Fibroblast of pulmonary artery (primary cell): ENCODE data around the gene SORCS2.

Source experiments
- DNase-seq: peaks from one replicate; pipeline ENCODE4 v3.0.0-alpha.2; 2010; ENCODE audit warnings: low read depth
- H3K4me3 ChIP-seq: replicated peaks from 2 replicates; pipeline ENCODE4 v1.5.1; 2011; ENCODE audit warnings: low read depth, mild to moderate bottlenecking, control low read depth, low read length, moderate library complexity
- TF ChIP-seq, protein P1 (sequence below): IDR thresholded peaks from 2 replicates; pipeline ENCODE4 v1.5.1; 2011; ENCODE audit warnings: mild to moderate bottlenecking, control low read depth, low read length, inconsistent platforms; ENCODE audit errors: missing control alignments

Gene SORCS2

DNA sequence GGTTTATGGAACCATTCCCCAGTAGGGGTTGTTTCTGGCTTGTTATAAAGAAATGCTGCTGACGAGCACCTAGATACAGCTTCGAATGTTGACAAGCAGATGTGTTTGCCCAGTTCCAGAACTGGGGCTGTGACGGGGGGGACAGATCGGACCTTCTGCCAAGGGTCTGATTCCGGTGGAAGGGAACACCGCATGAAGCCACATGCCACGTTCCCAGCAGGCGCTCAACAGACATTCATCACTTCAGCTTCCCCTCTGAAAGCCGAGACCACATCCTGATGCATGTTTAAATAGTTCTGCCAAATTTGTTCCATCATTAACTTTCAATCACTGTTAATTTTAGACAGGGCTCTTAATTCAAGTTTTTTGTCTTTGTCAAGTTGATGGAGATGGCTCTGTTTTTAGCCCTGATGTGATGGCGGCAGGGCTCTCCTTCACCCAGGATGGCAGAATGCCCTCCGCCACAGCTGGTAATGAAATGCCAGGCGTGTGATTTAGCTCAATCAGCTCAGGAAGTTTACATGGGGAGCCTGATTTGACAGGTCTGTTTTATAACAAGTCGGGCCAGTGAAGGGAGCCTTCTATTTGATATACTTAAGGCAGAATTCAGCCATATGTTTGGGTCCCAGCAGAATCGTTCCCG is 185.0 kb downstream of the SORCS2 start:
- TF ChIP-seq, protein P1, sequence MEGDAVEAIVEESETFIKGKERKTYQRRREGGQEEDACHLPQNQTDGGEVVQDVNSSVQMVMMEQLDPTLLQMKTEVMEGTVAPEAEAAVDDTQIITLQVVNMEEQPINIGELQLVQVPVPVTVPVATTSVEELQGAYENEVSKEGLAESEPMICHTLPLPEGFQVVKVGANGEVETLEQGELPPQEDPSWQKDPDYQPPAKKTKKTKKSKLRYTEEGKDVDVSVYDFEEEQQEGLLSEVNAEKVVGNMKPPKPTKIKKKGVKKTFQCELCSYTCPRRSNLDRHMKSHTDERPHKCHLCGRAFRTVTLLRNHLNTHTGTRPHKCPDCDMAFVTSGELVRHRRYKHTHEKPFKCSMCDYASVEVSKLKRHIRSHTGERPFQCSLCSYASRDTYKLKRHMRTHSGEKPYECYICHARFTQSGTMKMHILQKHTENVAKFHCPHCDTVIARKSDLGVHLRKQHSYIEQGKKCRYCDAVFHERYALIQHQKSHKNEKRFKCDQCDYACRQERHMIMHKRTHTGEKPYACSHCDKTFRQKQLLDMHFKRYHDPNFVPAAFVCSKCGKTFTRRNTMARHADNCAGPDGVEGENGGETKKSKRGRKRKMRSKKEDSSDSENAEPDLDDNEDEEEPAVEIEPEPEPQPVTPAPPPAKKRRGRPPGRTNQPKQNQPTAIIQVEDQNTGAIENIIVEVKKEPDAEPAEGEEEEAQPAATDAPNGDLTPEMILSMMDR, result no peak
- DNase-seq, result no peak
- H3K4me3 ChIP-seq, result no peak overlapping the region

DNA sequence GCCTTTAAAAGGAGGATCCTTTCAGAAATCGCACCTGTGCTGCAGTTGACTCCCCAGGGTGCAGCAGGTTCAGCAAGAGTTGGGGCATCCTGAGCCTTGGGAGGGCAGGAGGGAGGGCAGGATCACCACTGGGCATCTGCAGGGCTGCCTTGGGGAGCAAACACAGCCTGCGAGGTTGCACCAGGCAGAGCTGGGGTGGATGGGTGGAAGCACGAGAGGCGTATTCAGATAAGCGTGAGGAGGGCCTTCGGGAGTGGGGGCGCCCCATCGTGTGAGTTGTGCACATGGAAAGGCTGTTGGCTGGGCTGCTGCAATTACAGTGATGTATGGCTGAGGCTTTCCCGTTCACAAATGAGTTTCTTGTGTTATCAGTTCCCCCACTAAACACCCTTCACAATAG is 186.8 kb downstream of the SORCS2 start:
- TF ChIP-seq, protein P1, result no peak
- no peak overlapping the region for H3K4me3 ChIP-seq
- no peak for DNase-seq

- TF ChIP-seq, protein P1, result no peak
- no peak overlapping the region for H3K4me3 ChIP-seq
- DNase-seq, result no peak
Measured at GRCh38 chr4:7379719-7380118, 187.4 kb downstream of the SORCS2 start.

DNA sequence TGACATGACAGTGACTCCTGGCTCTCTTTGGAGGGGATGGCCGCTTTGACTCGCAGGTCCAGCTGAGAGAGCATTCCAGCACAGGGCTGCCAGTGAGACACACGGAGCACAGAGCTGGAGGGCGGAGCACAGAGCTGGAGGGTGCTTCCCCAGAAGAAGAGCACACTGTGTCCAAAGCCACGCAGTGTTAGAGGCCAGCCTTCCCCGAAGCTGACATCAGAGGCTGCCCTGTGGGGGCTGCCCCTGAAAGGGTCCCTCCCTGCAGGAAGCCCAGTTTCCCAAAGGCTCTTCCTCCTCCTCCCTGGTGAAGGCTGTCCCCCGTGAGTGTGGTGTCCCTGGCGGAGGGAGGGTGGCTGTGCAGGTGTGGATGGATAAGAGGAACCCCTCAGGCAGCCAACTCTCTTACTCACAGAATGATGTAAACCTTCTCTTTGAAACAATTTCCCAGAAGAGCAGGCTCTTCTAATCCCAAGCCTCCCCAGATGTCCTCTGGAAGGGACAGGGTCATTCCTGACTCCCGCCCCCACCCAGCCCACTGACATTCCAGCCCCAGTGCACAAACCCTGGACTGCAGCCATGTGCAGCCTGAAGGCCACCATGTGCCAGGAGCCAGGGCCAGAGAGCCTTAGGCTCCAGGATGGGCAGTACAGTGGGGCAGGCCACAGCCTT is 189.0 kb downstream of the SORCS2 start:
- no peak overlapping the region for H3K4me3 ChIP-seq
- no peak for DNase-seq
- TF ChIP-seq, protein P1, result no peak

GRCh38 chr4:7381890-7382633 is 189.7 kb downstream of the SORCS2 start:
- H3K4me3 ChIP-seq, result no peak overlapping the region
- no peak for DNase-seq
- TF ChIP-seq, protein P1, result no peak

DNA sequence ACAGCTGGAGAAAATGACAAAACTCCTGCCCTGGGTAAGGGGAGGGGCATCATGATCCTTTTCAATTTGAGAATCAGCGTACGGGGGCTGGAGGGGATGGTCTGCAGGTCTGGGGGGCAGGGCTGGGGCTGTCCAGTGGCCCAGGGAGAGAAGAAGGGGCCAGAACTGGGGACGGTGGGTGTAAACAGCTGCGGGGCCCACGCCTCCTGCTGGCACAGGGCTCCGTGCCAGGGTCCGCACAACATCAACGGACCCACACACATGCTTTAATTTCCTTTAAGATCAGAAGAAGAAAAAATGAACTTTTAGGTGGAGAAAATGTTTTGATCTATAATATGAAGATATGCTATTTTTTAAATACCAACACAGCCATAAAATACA is 190.3 kb downstream of the SORCS2 start:
- TF ChIP-seq, protein P1, result no peak
- no peak overlapping the region for H3K4me3 ChIP-seq
- DNase-seq, result no peak
